ENCODE data around the gene SLC30A5.
"Not testable (repeated sequence)": the region's sequence is repeated elsewhere in the genome, so short reads cannot be mapped to it uniquely, and the experiment has no call there.

SLC30A5 gene

DNA sequence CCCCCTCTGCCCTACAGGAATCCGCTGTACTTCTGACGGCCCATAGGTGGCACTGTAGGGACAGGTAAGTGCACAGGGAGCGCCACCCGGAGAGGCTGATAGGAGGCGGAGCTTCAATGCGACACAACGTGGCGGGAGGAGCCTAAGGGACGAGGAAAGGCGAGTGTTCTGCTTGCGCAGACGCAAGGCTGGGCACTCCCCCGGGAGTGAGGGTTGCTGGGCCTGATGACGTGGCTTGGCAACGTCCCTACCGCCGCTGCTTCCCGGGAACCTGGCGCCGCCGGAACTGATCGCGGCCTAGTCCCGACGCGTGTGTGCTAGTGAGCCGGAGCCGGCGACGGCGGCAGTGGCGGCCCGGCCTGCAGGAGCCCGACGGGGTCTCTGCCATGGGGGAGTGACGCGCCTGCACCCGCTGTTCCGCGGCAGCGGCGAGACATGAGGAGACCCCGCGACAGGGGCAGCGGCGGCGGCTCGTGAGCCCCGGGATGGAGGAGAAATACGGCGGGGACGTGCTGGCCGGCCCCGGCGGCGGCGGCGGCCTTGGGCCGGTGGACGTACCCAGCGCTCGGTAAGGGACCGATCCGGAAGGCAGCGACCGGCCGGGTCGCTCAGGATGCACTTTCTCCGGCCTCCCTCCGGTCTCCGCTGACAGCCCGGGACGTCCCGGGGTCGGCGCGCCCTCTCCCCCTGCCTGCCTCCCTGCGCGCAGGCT is at the start of gene SLC30A5:
Gene SLC30A5 (plus strand): TSS at position 244 of the 712 bp plus-strand sequence. CDS start 242 bp downstream, at position 486.
- Histone ChIP-seq H3K9ac (peak within 1 kb of the TSS; percentile 90 to 99 (median 96)), H3K27me3 (no peaks in the 10 kb centered on the region), H3K27ac (peak within 1 kb of the TSS; percentile 89 to 98 (median 93)), H3K36me3 (peaks cover 6 to 38% (median 31%) of the 10 kb centered on the region in 11 experiments; a peak in 20 of 22 replicates), H3K9me3 (replicated peaks in 1 of 11) (no peaks in the 10 kb centered on the region), H3K4me3 (peak within 1 kb of the TSS; percentile 83 to 97 (median 90)), H3K4me1 (peaks cover 12 to 27% (median 16%) of the 10 kb centered on the region in 10 experiments), H4K20me1 (peaks cover 0 to 44% (median 24%) of the 10 kb centered on the region in 11 experiments; a peak in 16 of 22 replicates), H3K4me2 (peak within 1 kb of the TSS; percentile 77 to 95 (median 86))
- TF ChIP-seq Cebpa-rat (IDR thresholded peaks at IDR 0.05), result no peak

DNA sequence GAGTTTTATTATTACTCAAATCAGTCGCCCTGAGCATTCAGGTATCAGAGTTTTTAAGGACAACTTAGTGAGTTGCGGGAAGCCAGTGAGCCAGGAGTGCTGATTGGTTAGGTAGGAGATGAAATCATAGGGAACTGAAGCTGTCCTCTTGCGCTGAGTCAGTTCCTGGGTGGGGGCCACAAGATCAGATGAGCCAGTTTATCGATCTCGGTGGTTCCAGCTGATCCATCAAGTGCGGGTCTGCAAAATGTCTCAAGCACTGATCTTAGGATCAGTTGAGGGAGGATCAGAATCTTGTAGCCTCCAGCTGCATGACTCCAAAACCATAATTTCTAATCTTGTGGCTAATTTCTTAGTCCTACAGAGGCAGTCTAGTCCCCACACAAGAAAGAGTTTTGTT is 48.6 kb upstream of the SLC30A5 start:
- not testable (repeated sequence) for H3K4me3 ChIP-seq; H3K4me2 ChIP-seq; H3K36me3 ChIP-seq; H3K9me3 ChIP-seq (replicated peaks in 1 of 11); H3K27me3 ChIP-seq; H3K9ac ChIP-seq; H4K20me1 ChIP-seq
- Histone ChIP-seq H3K4me1 (peaks cover 0 to 11% (median 5%) of the 10 kb centered on the region in 10 experiments; a peak in 4 of 20 replicates), H3K27ac (peak overlapping the region in 1 of 11 experiments; percentile 60; a peak in 1 of 22 replicates)

DNA sequence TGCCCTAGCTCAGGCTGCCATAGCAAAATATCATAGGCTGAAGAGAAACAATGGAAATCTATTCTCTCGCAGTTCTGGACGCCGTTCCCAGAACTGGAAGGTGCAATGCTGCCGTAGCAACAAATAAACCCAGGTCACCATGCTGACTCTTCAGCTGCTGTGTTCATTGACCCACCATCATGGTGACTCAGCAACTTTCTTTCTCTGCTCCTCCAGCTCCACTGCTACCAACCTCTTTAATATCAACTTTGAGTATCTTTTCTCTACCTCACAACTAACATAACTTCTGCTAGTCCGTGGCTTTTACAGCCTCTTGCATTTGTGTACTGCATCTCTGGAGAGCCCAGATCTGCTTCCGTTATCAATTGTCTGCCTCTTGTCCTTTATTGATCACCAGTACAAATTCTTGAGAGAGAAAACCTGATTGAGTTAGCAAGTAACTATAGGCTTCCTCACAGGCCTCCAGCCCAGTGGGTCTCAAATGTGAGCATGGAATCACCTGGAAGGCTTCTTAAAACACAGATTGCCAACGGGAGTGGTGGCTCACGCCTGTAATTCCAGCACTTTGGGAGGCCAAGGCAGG is 47.3 kb upstream of the SLC30A5 start:
- no peak for TF ChIP-seq Cebpa-rat (IDR thresholded peaks at IDR 0.05)
- H3K9me3 ChIP-seq (replicated peaks in 1 of 11), result no peaks in the 10 kb centered on the region
- H3K4me2 ChIP-seq, result no peak overlapping the region
- no peak overlapping the region for H3K4me3 ChIP-seq
- no peaks in the 10 kb centered on the region for H3K36me3 ChIP-seq
- H3K27me3 ChIP-seq, result no peaks in the 10 kb centered on the region
- no peaks in the 10 kb centered on the region for H4K20me1 ChIP-seq
- H3K4me1 ChIP-seq, result peaks cover 0 to 11% (median 5%) of the 10 kb centered on the region in 10 experiments; a peak in 4 of 20 replicates
- no peak overlapping the region for H3K9ac ChIP-seq
- H3K27ac ChIP-seq, result peak overlapping the region in 4 of 11 experiments; percentile 10 to 60 (median 36); a peak in 6 of 22 replicates

DNA sequence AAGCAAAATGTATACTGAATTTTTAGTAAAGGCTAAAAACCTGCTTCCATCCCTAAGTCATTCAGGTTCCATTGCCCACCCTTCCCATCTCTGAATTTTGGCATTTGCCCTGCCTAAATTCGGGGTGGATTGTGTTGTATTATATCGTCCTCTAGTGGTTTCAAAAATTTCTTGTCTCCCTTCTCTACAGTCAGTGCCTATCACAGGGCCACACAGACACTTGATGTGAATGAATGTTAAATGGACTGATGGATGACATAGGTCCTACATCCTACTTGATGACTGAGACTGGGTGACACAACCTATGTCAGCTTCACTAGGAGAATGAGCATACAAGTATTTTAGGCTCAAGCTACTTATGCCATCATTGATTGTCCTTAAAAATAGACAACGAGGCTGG is 45.6 kb upstream of the SLC30A5 start:
- Histone ChIP-seq H3K4me3 (no peak overlapping the region), H4K20me1 (no peaks in the 10 kb centered on the region), H3K4me1 (peaks cover 0 to 10% (median 4%) of the 10 kb centered on the region in 10 experiments; a peak in 4 of 20 replicates), H3K27me3 (no peaks in the 10 kb centered on the region), H3K27ac (no peak overlapping the region), H3K36me3 (no peaks in the 10 kb centered on the region), H3K9me3 (replicated peaks in 1 of 11) (no peaks in the 10 kb centered on the region), H3K9ac (no peak overlapping the region), H3K4me2 (no peak overlapping the region)
- TF ChIP-seq Cebpa-rat (IDR thresholded peaks at IDR 0.05), result no peak

DNA sequence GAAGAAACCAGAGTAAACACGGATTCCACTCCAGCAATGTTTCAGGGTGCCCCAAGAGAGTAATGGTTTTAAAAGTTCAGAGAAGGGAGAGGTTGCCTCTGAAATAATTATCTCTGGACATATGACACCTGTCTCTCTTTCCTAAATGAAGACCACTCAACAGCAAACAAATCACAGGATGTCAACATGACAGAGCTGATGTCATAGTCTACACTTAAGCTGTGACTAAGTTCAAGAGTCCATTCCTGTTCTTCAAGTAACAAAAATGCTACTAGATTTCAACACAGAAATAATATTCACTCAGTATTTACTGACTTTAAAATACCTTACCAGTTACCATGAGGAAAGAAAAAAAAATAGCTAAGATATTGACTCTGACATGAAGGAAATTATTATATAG is 44.7 kb upstream of the SLC30A5 start:
- TF ChIP-seq Cebpa-rat (IDR thresholded peaks at IDR 0.05), result no peak
- Histone ChIP-seq H3K9me3 (replicated peaks in 1 of 11) (no peaks in the 10 kb centered on the region), H3K27ac (no peak overlapping the region), H3K4me1 (peaks cover 0 to 4% (median 0%) of the 10 kb centered on the region in 10 experiments; a peak in 2 of 20 replicates), H3K27me3 (no peaks in the 10 kb centered on the region), H3K9ac (no peak overlapping the region), H3K4me2 (no peak overlapping the region), H3K36me3 (no peaks in the 10 kb centered on the region), H3K4me3 (no peak overlapping the region), H4K20me1 (no peaks in the 10 kb centered on the region)

GRCh38 chr5:69049796-69050195 is 44.0 kb upstream of the SLC30A5 start:
- Histone ChIP-seq H3K9me3 (replicated peaks in 1 of 11) (no peaks in the 10 kb centered on the region), H3K27me3 (no peaks in the 10 kb centered on the region), H3K4me1 (peaks cover 0 to 4% (median 0%) of the 10 kb centered on the region in 10 experiments; a peak in 2 of 20 replicates), H3K9ac (no peak overlapping the region), H3K4me2 (no peak overlapping the region), H4K20me1 (no peaks in the 10 kb centered on the region), H3K4me3 (no peak overlapping the region), H3K36me3 (no peaks in the 10 kb centered on the region), H3K27ac (no peak overlapping the region)
- no peak for TF ChIP-seq Cebpa-rat (IDR thresholded peaks at IDR 0.05)

DNA sequence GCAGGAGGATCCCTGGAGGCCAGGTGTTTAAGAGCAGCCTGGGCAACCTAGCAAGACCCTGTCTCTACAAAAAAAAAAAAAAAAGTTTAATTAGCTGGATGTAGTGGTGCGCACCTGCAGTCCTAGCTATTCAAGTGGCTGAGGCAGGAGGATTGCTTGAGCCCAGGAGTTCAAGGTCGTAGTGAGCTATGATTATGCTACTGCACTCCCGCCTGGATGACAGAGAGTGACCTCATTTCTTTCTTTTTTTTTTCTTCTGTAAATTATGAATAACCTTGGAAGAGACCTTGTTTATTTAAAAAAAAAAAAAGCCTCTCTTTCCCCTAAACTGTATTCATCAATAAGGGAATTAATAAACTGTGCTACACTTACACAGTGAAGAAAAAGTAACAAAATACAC is 43.6 kb upstream of the SLC30A5 start:
- H3K27me3 ChIP-seq, result no peaks in the 10 kb centered on the region
- no peaks in the 10 kb centered on the region for H3K9me3 ChIP-seq (replicated peaks in 1 of 11)
- H3K36me3 ChIP-seq, result no peaks in the 10 kb centered on the region
- H3K4me3 ChIP-seq, result no peak overlapping the region
- H3K4me1 ChIP-seq, result peaks cover 0 to 4% (median 0%) of the 10 kb centered on the region in 10 experiments; a peak in 2 of 20 replicates
- H3K4me2 ChIP-seq, result no peak overlapping the region
- H3K9ac ChIP-seq, result no peak overlapping the region
- H4K20me1 ChIP-seq, result no peaks in the 10 kb centered on the region
- H3K27ac ChIP-seq, result no peak overlapping the region
- no peak for TF ChIP-seq Cebpa-rat (IDR thresholded peaks at IDR 0.05)

- Histone ChIP-seq H3K27me3 (no peaks in the 10 kb centered on the region), H3K36me3 (no peaks in the 10 kb centered on the region), H3K27ac (no peak overlapping the region), H3K4me2 (no peak overlapping the region), H4K20me1 (no peaks in the 10 kb centered on the region), H3K4me3 (no peak overlapping the region), H3K9me3 (replicated peaks in 1 of 11) (no peaks in the 10 kb centered on the region), H3K4me1 (no peaks in the 10 kb centered on the region), H3K9ac (no peak overlapping the region)
- no peak for TF ChIP-seq Cebpa-rat (IDR thresholded peaks at IDR 0.05)
Observed at GRCh38 chr5:69052181-69052580, 41.6 kb upstream of the SLC30A5 start.

- H3K27me3 ChIP-seq, result no peaks in the 10 kb centered on the region
- H3K9ac ChIP-seq, result no peak overlapping the region
- H3K4me2 ChIP-seq, result no peak overlapping the region
- peaks cover 0 to 5% (median 0%) of the 10 kb centered on the region in 10 experiments; a peak in 1 of 20 replicates for H3K4me1 ChIP-seq
- peaks cover 0 to 5% (median 0%) of the 10 kb centered on the region in 11 experiments; a peak in 1 of 22 replicates for H3K9me3 ChIP-seq (replicated peaks in 1 of 11)
- no peaks in the 10 kb centered on the region for H3K36me3 ChIP-seq
- no peaks in the 10 kb centered on the region for H4K20me1 ChIP-seq
- no peak overlapping the region for H3K27ac ChIP-seq
- no peak for TF ChIP-seq Cebpa-rat (IDR thresholded peaks at IDR 0.05)
- no peak overlapping the region for H3K4me3 ChIP-seq
Observed at GRCh38 chr5:69074664-69075521, 18.9 kb upstream of the SLC30A5 start.
